Kidney epithelial cell (primary cell): ENCODE data around the gene GNG2. TPM values are rescaled to one million over a fixed set of nuclear protein-coding genes. Genes with fewer than 3 reads are reported as not detected.

Experiments used
- DNase-seq: peaks from one replicate; pipeline ENCODE4 v3.0.0-alpha.2; 2010; ENCODE audit warnings: low read depth
- H3K27me3 ChIP-seq: 2 replicates; pipeline ENCODE4 v1.6.0; 2011; ENCODE audit warnings: low read length; ENCODE audit not compliant: control insufficient read depth, insufficient read depth
- H3K36me3 ChIP-seq: 2 replicates; pipeline ENCODE4 v1.5.1; 2011; ENCODE audit warnings: low read length; ENCODE audit not compliant: control insufficient read depth, insufficient read depth
- H3K4me3 ChIP-seq: 2 replicates; pipeline ENCODE4 v1.5.1; 2011; ENCODE audit warnings: low read depth, mild to moderate bottlenecking, control low read depth, low read length
- CTCF ChIP-seq: IDR thresholded peaks from 2 replicates; pipeline ENCODE4 v1.5.1; 2011; ENCODE audit warnings: mild to moderate bottlenecking, moderate library complexity, low read length, control low read depth, inconsistent platforms; ENCODE audit not compliant: insufficient read depth, poor library complexity, severe bottlenecking
- total RNA-seq: library from RNA; depleted of rRNA; stranded (reverse); fragments of >200 nt; gene quantifications from 2 replicates; pipeline ENCODE4 v1.2.3, GENCODE V29; 2015

Gene GNG2
- total RNA-seq, 1 donor from 2014 or later = 4.1 TPM

GRCh38 chr14:51979088-51979709 lies 118.8 kb downstream of the GNG2 start:
- no peaks in the 10 kb centered on the region for H3K36me3 ChIP-seq
- peak; percentile 44 for DNase-seq
- no peaks in the 10 kb centered on the region for H3K27me3 ChIP-seq
- H3K4me3 ChIP-seq = no peak overlapping the region
- peak; percentile 85 for TF ChIP-seq CTCF

- no peaks in the 10 kb centered on the region for H3K27me3 ChIP-seq
Measured at GRCh38 chr14:51981218-51981854, 120.9 kb downstream of the GNG2 start.

GRCh38 chr14:51988221-51988620 lies 127.8 kb downstream of the GNG2 start:
- TF ChIP-seq CTCF = no peak
- H3K4me3 ChIP-seq = no peak overlapping the region
- H3K36me3 ChIP-seq = no peaks in the 10 kb centered on the region
- DNase-seq = no peak
- H3K27me3 ChIP-seq = no peaks in the 10 kb centered on the region

More at GRCh38 chr14:51981218-51981854, 120.9 kb downstream of the GNG2 start:
- DNase-seq = no peak
- no peak overlapping the region for H3K4me3 ChIP-seq
- no peak for TF ChIP-seq CTCF
- no peaks in the 10 kb centered on the region for H3K36me3 ChIP-seq

- Histone ChIP-seq H3K36me3 (no peaks in the 10 kb centered on the region), H3K4me3 (peak within 1 kb of the TSS; percentile 90), H3K27me3 (no peaks in the 10 kb centered on the region)
- peak; percentile 72 for DNase-seq
- TF ChIP-seq CTCF = no peak
Measured at GRCh38 chr14:51989293-51990234, 129.2 kb downstream of the GNG2 start, which contains the start of gene RTRAF. RTRAF (plus strand) TSS chr14:51989546; CDS start chr14:51989640, 94 bp downstream.

GRCh38 chr14:51990488-51990887 lies 130.1 kb downstream of the GNG2 start:
- peak overlapping the region; percentile 90 for H3K4me3 ChIP-seq
- H3K36me3 ChIP-seq = no peaks in the 10 kb centered on the region
- no peak for DNase-seq
- no peaks in the 10 kb centered on the region for H3K27me3 ChIP-seq
- no peak for TF ChIP-seq CTCF
